ENCODE measurements around the gene MAPK7.

The MAPK7 gene

DNA sequence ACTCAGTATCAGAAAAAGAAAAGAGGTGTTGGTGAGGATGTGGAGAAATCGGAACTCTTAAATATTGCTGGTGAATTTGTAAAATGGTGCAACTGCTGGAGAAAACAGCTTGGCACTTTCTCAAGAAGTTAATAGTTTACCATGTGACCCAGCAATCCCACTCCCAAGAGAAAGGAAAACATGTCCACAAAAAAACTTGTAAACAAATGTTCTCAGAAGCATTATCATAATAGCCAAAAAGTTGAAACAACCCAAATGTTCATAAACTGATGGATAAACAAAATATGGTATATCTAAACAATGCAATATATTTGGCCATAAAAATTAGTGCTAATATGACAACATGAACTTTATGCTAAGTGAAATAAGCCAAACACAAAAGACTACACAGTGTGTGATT lies 2.6 kb upstream of the MAPK7 start:
- FAIRE-seq (no peak), DNase-seq (ENCODE audit: insufficient read length, low spot score) (no peak)
- no peak for TF ChIP-seq POU2F2 (IDR thresholded peaks at IDR 0.05; ENCODE audit: low read depth, low read length)

DNA sequence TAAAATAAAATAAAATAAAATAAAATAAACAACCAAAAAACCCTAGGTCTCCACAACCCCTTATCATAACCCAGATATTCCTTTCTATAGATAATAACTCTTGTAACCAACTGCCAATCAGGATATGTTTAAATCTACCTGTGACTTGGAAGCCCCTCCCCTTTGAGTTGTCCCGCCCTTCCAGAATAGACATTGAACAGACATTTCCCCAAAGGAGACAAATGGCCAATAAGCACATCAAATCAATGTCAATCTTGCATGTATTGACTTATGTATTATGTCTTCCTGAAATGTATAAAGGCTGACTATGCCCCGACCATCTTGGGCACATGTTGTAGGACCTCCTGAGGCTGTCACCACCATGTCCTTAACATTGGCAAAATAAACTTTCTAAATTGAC lies 1.5 kb upstream of the MAPK7 start:
- peak; percentile 66 for FAIRE-seq
- no peak for DNase-seq (ENCODE audit: insufficient read length, low spot score)
- TF ChIP-seq POLR2AphosphoS5 (IDR thresholded peaks at IDR 0.05; ENCODE audit: low read depth, low read length) (no peak), TAF1 (IDR thresholded peaks at IDR 0.05; ENCODE audit: low read depth, low read length) (no peak), PAX5 (IDR thresholded peaks at IDR 0.05; ENCODE audit: insufficient read depth, low read length, severe bottlenecking) (no peak)

DNA sequence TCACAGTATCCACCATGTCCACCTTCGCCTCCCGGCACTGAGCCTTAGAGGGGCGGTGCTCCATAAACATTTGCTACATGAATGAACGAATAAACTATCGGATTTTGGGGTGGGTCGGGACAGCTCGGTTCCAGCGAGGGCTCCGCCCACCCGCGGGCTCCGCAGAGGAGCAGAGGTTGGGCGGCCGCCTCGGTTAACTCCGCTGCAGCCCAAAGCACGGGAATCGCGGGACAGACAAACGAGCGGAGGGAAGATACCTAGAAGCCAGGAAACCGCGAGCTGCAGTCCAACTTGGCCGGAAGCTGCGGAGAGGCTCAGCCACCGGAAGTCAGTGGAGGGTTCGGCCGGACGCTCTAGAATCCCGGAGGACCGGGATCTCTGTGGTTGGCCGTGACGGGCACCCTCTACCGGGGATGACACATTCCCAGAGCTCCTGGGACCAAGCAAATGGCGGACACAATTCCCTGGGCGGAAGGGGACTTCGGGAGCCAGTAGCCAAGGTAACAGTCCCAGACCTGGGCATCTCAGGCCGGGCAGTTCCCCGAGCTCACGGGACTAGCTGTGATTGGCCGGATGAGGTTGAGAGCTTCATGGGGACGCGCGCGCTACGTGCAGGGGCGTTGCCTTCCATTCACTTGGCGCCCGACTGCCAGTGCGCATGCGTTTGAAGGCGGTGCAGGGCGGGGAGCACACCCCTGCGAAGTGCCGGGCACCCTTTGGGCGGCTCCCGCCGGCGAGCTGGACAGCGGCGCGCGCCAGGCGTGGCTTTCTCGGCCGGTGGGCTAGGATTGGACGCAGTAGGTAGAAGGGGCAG lies 489 bp upstream of the MAPK7 start:
- peak; percentile 100 for DNase-seq (ENCODE audit: insufficient read length, low spot score)
- peak; percentile 100 for FAIRE-seq
- TF ChIP-seq POLR2AphosphoS5 (IDR thresholded peaks at IDR 0.05; ENCODE audit: low read depth, low read length): peak; percentile 80; the same call in 1 of the 2 replicates
- TF ChIP-seq POU2F2 (IDR thresholded peaks at IDR 0.05; ENCODE audit: low read depth, low read length): no peak
- peak; percentile 75 for TF ChIP-seq POLR2A (IDR thresholded peaks at IDR 0.05; ENCODE audit: low read depth, low read length)
- no peak for TF ChIP-seq PAX5 (IDR thresholded peaks at IDR 0.05; ENCODE audit: insufficient read depth, low read length, severe bottlenecking)
- no peak for TF ChIP-seq SPI1 (IDR thresholded peaks at IDR 0.05; ENCODE audit: low read depth, low read length)
- peak; percentile 89 for TF ChIP-seq TAF1 (IDR thresholded peaks at IDR 0.05; ENCODE audit: low read depth, low read length)

- no peak for DNase-seq (ENCODE audit: insufficient read length, low spot score)
- peak; percentile 38 for FAIRE-seq
- TF ChIP-seq POLR2AphosphoS5 (IDR thresholded peaks at IDR 0.05; ENCODE audit: low read depth, low read length): no peak
- TF ChIP-seq POLR2A (IDR thresholded peaks at IDR 0.05; ENCODE audit: low read depth, low read length): no peak
Measured at GRCh38 chr17:19379361-19380065, 1.2 kb downstream of the MAPK7 start.

GRCh38 chr17:19380481-19381301 lies 2.4 kb downstream of the MAPK7 start:
- DNase-seq (ENCODE audit: insufficient read length, low spot score): no peak
- TF ChIP-seq SPI1 (IDR thresholded peaks at IDR 0.05; ENCODE audit: low read depth, low read length) (no peak), POU2F2 (IDR thresholded peaks at IDR 0.05; ENCODE audit: low read depth, low read length) (no peak), PAX5 (IDR thresholded peaks at IDR 0.05; ENCODE audit: insufficient read depth, low read length, severe bottlenecking) (no peak), POLR2AphosphoS5 (IDR thresholded peaks at IDR 0.05; ENCODE audit: low read depth, low read length) (no peak), POLR2A (IDR thresholded peaks at IDR 0.05; ENCODE audit: low read depth, low read length) (no peak), TAF1 (IDR thresholded peaks at IDR 0.05; ENCODE audit: low read depth, low read length) (no peak)
- no peak for FAIRE-seq

DNA sequence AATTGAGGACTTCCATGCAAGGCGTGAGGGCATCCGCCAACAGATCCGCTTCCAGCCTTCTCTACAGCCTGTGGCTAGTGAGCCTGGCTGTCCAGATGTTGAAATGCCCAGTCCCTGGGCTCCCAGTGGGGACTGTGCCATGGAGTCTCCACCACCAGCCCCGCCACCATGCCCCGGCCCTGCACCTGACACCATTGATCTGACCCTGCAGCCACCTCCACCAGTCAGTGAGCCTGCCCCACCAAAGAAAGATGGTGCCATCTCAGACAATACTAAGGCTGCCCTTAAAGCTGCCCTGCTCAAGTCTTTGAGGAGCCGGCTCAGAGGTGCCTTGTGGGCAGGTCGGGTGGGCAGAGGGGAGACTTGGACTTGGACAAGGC lies 3.1 kb downstream of the MAPK7 start:
- FAIRE-seq (no peak), DNase-seq (ENCODE audit: insufficient read length, low spot score) (no peak)
- no peak for TF ChIP-seq PAX5 (IDR thresholded peaks at IDR 0.05; ENCODE audit: insufficient read depth, low read length, severe bottlenecking)
- TF ChIP-seq POLR2A (IDR thresholded peaks at IDR 0.05; ENCODE audit: low read depth, low read length): no peak
- TF ChIP-seq POU2F2 (IDR thresholded peaks at IDR 0.05; ENCODE audit: low read depth, low read length): no peak
- TF ChIP-seq TAF1 (IDR thresholded peaks at IDR 0.05; ENCODE audit: low read depth, low read length): no peak
- no peak for TF ChIP-seq SPI1 (IDR thresholded peaks at IDR 0.05; ENCODE audit: low read depth, low read length)

DNA sequence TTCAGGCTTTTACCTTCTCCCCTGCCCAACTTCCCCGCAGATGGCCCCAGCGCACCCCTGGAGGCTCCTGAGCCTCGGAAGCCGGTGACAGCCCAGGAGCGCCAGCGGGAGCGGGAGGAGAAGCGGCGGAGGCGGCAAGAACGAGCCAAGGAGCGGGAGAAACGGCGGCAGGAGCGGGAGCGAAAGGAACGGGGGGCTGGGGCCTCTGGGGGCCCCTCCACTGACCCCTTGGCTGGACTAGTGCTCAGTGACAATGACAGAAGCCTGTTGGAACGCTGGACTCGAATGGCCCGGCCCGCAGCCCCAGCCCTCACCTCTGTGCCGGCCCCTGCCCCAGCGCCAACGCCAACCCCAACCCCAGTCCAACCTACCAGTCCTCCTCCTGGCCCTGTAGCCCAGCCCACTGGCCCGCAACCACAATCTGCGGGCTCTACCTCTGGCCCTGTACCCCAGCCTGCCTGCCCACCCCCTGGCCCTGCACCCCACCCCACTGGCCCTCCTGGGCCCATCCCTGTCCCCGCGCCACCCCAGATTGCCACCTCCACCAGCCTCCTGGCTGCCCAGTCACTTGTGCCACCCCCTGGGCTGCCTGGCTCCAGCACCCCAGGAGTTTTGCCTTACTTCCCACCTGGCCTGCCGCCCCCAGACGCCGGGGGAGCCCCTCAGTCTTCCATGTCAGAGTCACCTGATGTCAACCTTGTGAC lies 3.6 kb downstream of the MAPK7 start:
- no peak for TF ChIP-seq PAX5 (IDR thresholded peaks at IDR 0.05; ENCODE audit: insufficient read depth, low read length, severe bottlenecking)
- TF ChIP-seq TAF1 (IDR thresholded peaks at IDR 0.05; ENCODE audit: low read depth, low read length): no peak
- no peak for TF ChIP-seq POLR2AphosphoS5 (IDR thresholded peaks at IDR 0.05; ENCODE audit: low read depth, low read length)
- TF ChIP-seq POLR2A (IDR thresholded peaks at IDR 0.05; ENCODE audit: low read depth, low read length): no peak
- TF ChIP-seq POU2F2 (IDR thresholded peaks at IDR 0.05; ENCODE audit: low read depth, low read length): no peak
- TF ChIP-seq SPI1 (IDR thresholded peaks at IDR 0.05; ENCODE audit: low read depth, low read length): no peak
- DNase-seq (ENCODE audit: insufficient read length, low spot score) (no peak), FAIRE-seq (no peak)

DNA sequence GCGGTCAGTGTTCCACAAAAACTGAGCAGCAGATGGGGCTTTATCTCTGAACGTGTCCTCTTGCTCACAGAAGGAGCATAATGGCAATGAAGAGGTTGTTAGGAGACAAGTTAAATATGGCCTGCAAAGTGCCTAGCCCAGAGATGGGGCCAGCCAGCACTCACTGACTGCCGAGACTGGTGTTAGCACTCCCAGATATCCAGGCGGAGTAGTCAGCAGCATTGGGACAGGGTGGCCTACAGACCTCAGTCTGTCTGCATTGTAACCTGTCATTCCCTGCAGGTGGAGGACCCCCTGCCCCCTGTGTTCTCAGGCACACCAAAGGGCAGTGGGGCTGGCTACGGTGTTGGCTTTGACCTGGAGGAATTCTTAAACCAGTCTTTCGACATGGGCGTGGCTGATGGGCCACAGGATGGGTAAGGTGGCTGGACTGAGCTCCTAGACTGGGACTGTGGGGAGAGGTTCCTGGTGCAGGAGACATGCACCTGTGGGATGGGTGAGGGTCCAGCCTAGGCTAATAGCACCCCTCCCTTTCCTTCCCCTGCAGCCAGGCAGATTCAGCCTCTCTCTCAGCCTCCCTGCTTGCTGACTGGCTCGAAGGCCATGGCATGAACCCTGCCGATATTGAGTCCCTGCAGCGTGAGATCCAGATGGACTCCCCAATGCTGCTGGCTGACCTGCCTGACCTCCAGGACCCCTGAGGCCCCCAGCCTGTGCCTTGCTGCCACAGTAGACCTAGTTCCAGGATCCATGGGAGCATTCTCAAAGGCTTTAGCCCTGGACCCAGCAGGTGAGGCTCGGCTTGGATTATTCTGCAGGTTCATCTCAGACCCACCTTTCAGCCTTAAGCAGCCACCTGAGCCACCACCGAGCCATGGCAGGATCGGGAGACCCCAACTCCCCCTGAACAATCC lies 4.5 kb downstream of the MAPK7 start:
- TF ChIP-seq PAX5 (IDR thresholded peaks at IDR 0.05; ENCODE audit: insufficient read depth, low read length, severe bottlenecking) (no peak), SPI1 (IDR thresholded peaks at IDR 0.05; ENCODE audit: low read depth, low read length) (no peak), TAF1 (IDR thresholded peaks at IDR 0.05; ENCODE audit: low read depth, low read length) (no peak), POLR2AphosphoS5 (IDR thresholded peaks at IDR 0.05; ENCODE audit: low read depth, low read length) (no peak), POLR2A (IDR thresholded peaks at IDR 0.05; ENCODE audit: low read depth, low read length) (no peak), POU2F2 (IDR thresholded peaks at IDR 0.05; ENCODE audit: low read depth, low read length) (no peak)
- FAIRE-seq (no peak), DNase-seq (ENCODE audit: insufficient read length, low spot score) (no peak)

Measured in GM12891 (cell line).